Measurements from ENCODE around the gene WDR81. TPM values are rescaled to one million over a fixed set of nuclear protein-coding genes. Genes with fewer than 3 reads are reported as not detected.

The WDR81 gene
- total RNA-seq, 2 donors from 2014 or later: 13.4 to 17.9 TPM

DNA sequence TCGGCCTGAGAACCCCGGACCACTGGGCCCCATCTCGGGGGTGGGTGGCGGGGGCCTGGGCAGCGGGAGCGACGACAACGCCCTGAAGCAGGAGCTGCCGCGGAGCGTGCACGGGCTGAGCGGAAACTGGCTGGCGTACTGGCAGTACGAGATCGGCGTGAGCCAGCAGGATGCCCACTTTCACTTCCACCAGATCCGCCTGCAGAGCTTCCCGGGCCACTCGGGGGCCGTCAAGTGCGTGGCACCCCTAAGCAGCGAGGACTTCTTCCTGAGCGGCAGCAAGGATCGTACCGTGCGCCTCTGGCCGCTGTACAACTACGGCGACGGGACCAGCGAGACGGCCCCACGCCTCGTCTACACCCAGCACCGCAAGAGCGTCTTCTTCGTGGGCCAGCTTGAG is 9.3 kb downstream of the WDR81 start:
- H3K4me1 ChIP-seq (ENCODE audit: control insufficient read depth, insufficient read depth, low read length): no peaks in the 10 kb centered on the region
- no peaks in the 10 kb centered on the region for H3K27me3 Mint-ChIP-seq (ENCODE audit: insufficient read depth)
- 97 to 98% methylated on average over 30 to 38 of the region's 38 CpGs for WGBS, 2 experiments (ENCODE audit: insufficient coverage in 1 of 2, insufficient read length in 1 of 2)
- no peak for DNase-seq
- H3K27me3 ChIP-seq (ENCODE audit: control insufficient read depth, insufficient read depth, low read length, poor library complexity, severe bottlenecking): no peaks in the 10 kb centered on the region
- H3K36me3 ChIP-seq (ENCODE audit: control insufficient read depth, insufficient read depth, low read length): peaks cover 4% of the 10 kb centered on the region
- H3K9me3 Mint-ChIP-seq: peaks cover 8% of the 10 kb centered on the region
- no peak overlapping the region for H3K27ac Mint-ChIP-seq
- no peak overlapping the region for H3K27ac ChIP-seq (ENCODE audit: low read depth, low read length)
- H3K4me3 Mint-ChIP-seq: no peak overlapping the region
- no peak for TF ChIP-seq CTCF (conservative IDR thresholded peaks at IDR 0.05)
- no peak overlapping the region for H3K4me3 ChIP-seq (ENCODE audit: low read length)
- H3K9me3 ChIP-seq (ENCODE audit: control insufficient read depth, low read length): no peaks in the 10 kb centered on the region
- no peak overlapping the region for H3K9ac ChIP-seq (ENCODE audit: extremely low read depth, low read length, poor library complexity, severe bottlenecking)
- H3K36me3 Mint-ChIP-seq (ENCODE audit: low read depth): peaks cover 32% of the 10 kb centered on the region
- peaks cover 4% of the 10 kb centered on the region for H3K4me1 Mint-ChIP-seq

- Mint-ChIP-seq H3K4me1 (peaks cover 4% of the 10 kb centered on the region), H3K27me3 (ENCODE audit: insufficient read depth) (no peaks in the 10 kb centered on the region), H3K4me3 (no peak overlapping the region), H3K9me3 (peaks cover 8% of the 10 kb centered on the region), H3K27ac (no peak overlapping the region), H3K36me3 (ENCODE audit: low read depth) (peaks cover 24% of the 10 kb centered on the region)
- Histone ChIP-seq H3K4me1 (ENCODE audit: control insufficient read depth, insufficient read depth, low read length) (no peaks in the 10 kb centered on the region), H3K27ac (ENCODE audit: low read depth, low read length) (no peak overlapping the region), H3K4me3 (ENCODE audit: low read length) (no peak overlapping the region), H3K27me3 (ENCODE audit: control insufficient read depth, insufficient read depth, low read length, poor library complexity, severe bottlenecking) (no peaks in the 10 kb centered on the region), H3K36me3 (ENCODE audit: control insufficient read depth, insufficient read depth, low read length) (peaks cover 4% of the 10 kb centered on the region), H3K9ac (ENCODE audit: extremely low read depth, low read length, poor library complexity, severe bottlenecking) (no peak overlapping the region), H3K9me3 (ENCODE audit: control insufficient read depth, low read length) (no peaks in the 10 kb centered on the region)
- no peak for DNase-seq
- 95 to 96% methylated on average over 8 to 10 of the region's 10 CpGs for WGBS, 2 experiments (ENCODE audit: insufficient coverage in 1 of 2, insufficient read length in 1 of 2)
- TF ChIP-seq CTCF (conservative IDR thresholded peaks at IDR 0.05): no peak
Observed at GRCh38 chr17:1735418-1735817, 10.9 kb downstream of the WDR81 start.

DNA sequence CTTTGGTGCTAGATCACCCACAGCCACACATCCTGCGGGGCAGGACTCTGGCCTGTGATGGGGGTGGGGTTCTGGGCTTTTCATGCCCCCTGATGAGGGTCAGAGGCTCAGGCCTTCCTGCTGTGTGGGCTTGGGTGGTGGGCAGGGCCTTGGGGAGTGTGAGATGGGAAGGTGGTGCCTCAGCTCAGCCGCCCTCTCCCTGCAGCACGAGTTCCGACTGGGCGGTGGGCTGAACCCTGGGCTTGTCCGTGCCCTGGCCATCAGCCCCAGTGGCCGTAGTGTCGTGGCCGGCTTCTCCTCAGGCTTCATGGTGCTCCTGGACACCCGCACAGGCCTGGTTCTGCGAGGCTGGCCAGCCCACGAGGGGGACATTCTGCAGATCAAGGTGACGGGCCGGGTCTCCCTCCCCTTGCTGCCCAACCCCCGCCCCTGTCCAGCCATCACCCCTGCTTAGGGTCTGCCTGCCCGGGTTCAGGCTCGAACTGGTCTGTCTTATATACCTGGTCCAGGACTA is 11.4 kb downstream of the WDR81 start:
- Mint-ChIP-seq H3K4me3 (no peak overlapping the region), H3K9me3 (peaks cover 8% of the 10 kb centered on the region), H3K4me1 (peaks cover 4% of the 10 kb centered on the region), H3K36me3 (ENCODE audit: low read depth) (peaks cover 24% of the 10 kb centered on the region), H3K27ac (no peak overlapping the region), H3K27me3 (ENCODE audit: insufficient read depth) (no peaks in the 10 kb centered on the region)
- H3K9me3 ChIP-seq (ENCODE audit: control insufficient read depth, low read length): no peaks in the 10 kb centered on the region
- H3K9ac ChIP-seq (ENCODE audit: extremely low read depth, low read length, poor library complexity, severe bottlenecking): no peak overlapping the region
- H3K4me1 ChIP-seq (ENCODE audit: control insufficient read depth, insufficient read depth, low read length): no peaks in the 10 kb centered on the region
- peaks cover 4% of the 10 kb centered on the region for H3K36me3 ChIP-seq (ENCODE audit: control insufficient read depth, insufficient read depth, low read length)
- H3K27me3 ChIP-seq (ENCODE audit: control insufficient read depth, insufficient read depth, low read length, poor library complexity, severe bottlenecking): no peaks in the 10 kb centered on the region
- TF ChIP-seq CTCF (conservative IDR thresholded peaks at IDR 0.05): no peak
- no peak overlapping the region for H3K27ac ChIP-seq (ENCODE audit: low read depth, low read length)
- 90 to 92% methylated on average over 2 to 17 of the region's 17 CpGs for WGBS, 2 experiments (ENCODE audit: insufficient coverage in 1 of 2, insufficient read length in 1 of 2)
- no peak overlapping the region for H3K4me3 ChIP-seq (ENCODE audit: low read length)
- DNase-seq: no peak
